HG03025 (cell line): ENCODE measurements around the gene TUBB4B.

Experiments used
- ATAC-seq: cut with Tn5 transposase; IDR thresholded peaks from one replicate; pipeline ENCODE4 v1.9.1; 2021; ENCODE audit warnings: mild to moderate bottlenecking, moderate library complexity; ENCODE audit not compliant: unreplicated experiment, low FRiP score

TUBB4B gene

GRCh38 chr9:137224830-137225694 lies 16.0 kb upstream of the TUBB4B start, which contains the start of gene CYSRT1:
Gene CYSRT1 (plus strand): TSS chr9:137225174. CDS start chr9:137225622, 448 bp downstream.
- ATAC-seq = no peak

- no peak for ATAC-seq
Observed at GRCh38 chr9:137225699-137226331, 15.3 kb upstream of the TUBB4B start.

- no peak for ATAC-seq
Observed at GRCh38 chr9:137226338-137227053, 14.6 kb upstream of the TUBB4B start.

GRCh38 chr9:137227054-137227852 lies 13.8 kb upstream of the TUBB4B start, which contains the start of gene RNF224:
Gene RNF224 (plus strand): TSS chr9:137227502. CDS start chr9:137228336, 834 bp downstream.
- no peak for ATAC-seq

GRCh38 chr9:137227853-137228505 lies 13.1 kb upstream of the TUBB4B start:
- no peak for ATAC-seq

- ATAC-seq = no peak
Observed at GRCh38 chr9:137228506-137228967, 12.6 kb upstream of the TUBB4B start.

- no peak for ATAC-seq
Observed at GRCh38 chr9:137228968-137229896, 11.9 kb upstream of the TUBB4B start.

GRCh38 chr9:137229903-137230704 lies 11.0 kb upstream of the TUBB4B start:
- ATAC-seq = no peak

GRCh38 chr9:137230705-137231371 lies 10.2 kb upstream of the TUBB4B start, which contains the start of gene SLC34A3:
Gene SLC34A3 (plus strand): TSS chr9:137230901. CDS start chr9:137231703, 802 bp downstream.
- no peak for ATAC-seq

GRCh38 chr9:137231372-137232039 lies 9.6 kb upstream of the TUBB4B start:
- no peak for ATAC-seq

GRCh38 chr9:137232101-137232500 lies 9.0 kb upstream of the TUBB4B start:
- ATAC-seq = no peak

GRCh38 chr9:137232510-137232909 lies 8.6 kb upstream of the TUBB4B start:
- ATAC-seq = no peak

- no peak for ATAC-seq
Observed at GRCh38 chr9:137233143-137233980, 7.7 kb upstream of the TUBB4B start.

GRCh38 chr9:137234055-137234697 lies 6.9 kb upstream of the TUBB4B start:
- no peak for ATAC-seq

GRCh38 chr9:137234758-137235423 lies 6.2 kb upstream of the TUBB4B start:
- no peak for ATAC-seq
